ENCODE results near the gene LCN6. TPM values are rescaled to one million over a fixed set of nuclear protein-coding genes. Genes with fewer than 3 reads are reported as not detected.

LCN6 gene
- total and polyA plus RNA-seq, 4 donors, result 1.4 to 12.3 (median 8.6) TPM; not detected in 1

- no peak overlapping the region for H3K27ac ChIP-seq (ENCODE audit: low read depth in 1 of 2, low read length in 1 of 2)
- ATAC-seq (ENCODE audit: insufficient read depth, low FRiP score) (no peak), DNase-seq (no peak)
- H3K9me3 ChIP-seq (ENCODE audit: control insufficient read depth in 4 of 4, insufficient read depth in 3 of 4, low read length in 3 of 4), result peaks cover 0 to 6% (median 3%) of the 10 kb centered on the region in 4 donors
- no peak overlapping the region for H3K9ac ChIP-seq (ENCODE audit: insufficient read depth in 1 of 2, low read length in 2 of 2)
- no peaks in the 10 kb centered on the region for H3K36me3 ChIP-seq (ENCODE audit: control insufficient read depth in 4 of 4, insufficient read depth in 4 of 4, low read length in 4 of 4)
- 70% methylated on average over 25 of the region's 25 CpGs for WGBS, 2 donors
- H3K27me3 ChIP-seq (ENCODE audit: control insufficient read depth in 3 of 3, insufficient read depth in 3 of 3, low read length in 2 of 3), result no peaks in the 10 kb centered on the region
- peaks cover 0 to 3% (median 0%) of the 10 kb centered on the region in 5 donors for H3K4me1 ChIP-seq (ENCODE audit: control insufficient read depth in 5 of 5, insufficient read depth in 5 of 5, low read length in 5 of 5)
- H3K4me3 ChIP-seq, result no peak overlapping the region
- TF ChIP-seq, protein P1, sequence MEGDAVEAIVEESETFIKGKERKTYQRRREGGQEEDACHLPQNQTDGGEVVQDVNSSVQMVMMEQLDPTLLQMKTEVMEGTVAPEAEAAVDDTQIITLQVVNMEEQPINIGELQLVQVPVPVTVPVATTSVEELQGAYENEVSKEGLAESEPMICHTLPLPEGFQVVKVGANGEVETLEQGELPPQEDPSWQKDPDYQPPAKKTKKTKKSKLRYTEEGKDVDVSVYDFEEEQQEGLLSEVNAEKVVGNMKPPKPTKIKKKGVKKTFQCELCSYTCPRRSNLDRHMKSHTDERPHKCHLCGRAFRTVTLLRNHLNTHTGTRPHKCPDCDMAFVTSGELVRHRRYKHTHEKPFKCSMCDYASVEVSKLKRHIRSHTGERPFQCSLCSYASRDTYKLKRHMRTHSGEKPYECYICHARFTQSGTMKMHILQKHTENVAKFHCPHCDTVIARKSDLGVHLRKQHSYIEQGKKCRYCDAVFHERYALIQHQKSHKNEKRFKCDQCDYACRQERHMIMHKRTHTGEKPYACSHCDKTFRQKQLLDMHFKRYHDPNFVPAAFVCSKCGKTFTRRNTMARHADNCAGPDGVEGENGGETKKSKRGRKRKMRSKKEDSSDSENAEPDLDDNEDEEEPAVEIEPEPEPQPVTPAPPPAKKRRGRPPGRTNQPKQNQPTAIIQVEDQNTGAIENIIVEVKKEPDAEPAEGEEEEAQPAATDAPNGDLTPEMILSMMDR (IDR thresholded peaks at IDR 0.05; ENCODE audit: control extremely low read depth, extremely low read depth), result no peak
Observed at GRCh38 chr9:136760424-136760823, 12.1 kb upstream of the LCN6 start.

DNA sequence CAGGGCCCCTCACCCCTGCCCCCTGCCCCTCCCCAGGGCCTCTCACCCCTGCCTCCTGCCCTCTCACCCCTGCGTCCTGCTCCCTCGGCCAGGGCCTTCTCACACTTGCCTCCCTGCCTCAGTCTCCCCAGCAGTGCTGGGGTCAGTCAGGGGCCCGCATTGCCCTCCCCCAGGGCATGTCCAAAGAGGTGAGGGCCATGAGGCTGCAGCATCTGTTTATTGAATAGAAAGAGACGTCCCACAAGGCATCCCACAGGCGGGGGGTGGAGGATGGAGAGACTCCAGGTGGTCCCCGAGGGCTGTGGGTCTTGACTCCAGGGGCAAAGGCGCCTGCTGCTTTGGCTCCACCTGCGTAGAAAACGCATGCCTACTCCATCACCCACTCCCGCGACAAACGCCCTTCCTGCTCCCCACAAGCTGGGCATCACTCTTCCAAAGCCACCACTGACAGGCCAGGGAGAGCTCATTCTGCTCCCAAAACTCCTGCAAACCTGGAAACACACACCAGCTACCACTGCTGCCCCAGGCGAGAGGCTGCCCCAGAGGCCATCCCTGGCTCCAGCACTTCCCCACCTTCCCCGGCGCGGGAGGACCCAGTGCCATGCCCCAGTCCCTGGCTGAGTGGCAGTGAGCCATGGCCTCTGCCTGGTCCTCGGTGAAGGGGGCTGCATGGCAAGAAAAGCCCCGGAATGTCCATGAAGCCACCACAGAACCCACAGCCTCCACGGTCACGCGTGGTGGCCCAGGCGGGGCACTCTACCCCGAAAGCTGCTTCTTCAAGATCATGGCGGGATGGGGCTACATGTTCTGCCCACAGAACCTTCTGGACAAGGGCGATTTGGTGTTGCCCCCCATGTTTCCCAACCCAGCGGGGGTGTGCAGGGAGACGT, 11.4 kb upstream of the LCN6 start:
- 85 to 87% methylated on average over 26 to 27 of the region's 27 CpGs for WGBS, 2 donors
- H3K9ac ChIP-seq (ENCODE audit: insufficient read depth in 1 of 2, low read length in 2 of 2), result no peak overlapping the region
- H3K27ac ChIP-seq (ENCODE audit: low read depth in 1 of 2, low read length in 1 of 2), result no peak overlapping the region
- no peaks in the 10 kb centered on the region for H3K36me3 ChIP-seq (ENCODE audit: control insufficient read depth in 4 of 4, insufficient read depth in 4 of 4, low read length in 4 of 4)
- H3K4me3 ChIP-seq, result no peak overlapping the region
- ATAC-seq (ENCODE audit: insufficient read depth, low FRiP score) (no peak), DNase-seq (no peak)
- TF ChIP-seq, protein P1 (IDR thresholded peaks at IDR 0.05; ENCODE audit: control extremely low read depth, extremely low read depth), result no peak
- peaks cover 0 to 6% (median 3%) of the 10 kb centered on the region in 4 donors for H3K9me3 ChIP-seq (ENCODE audit: control insufficient read depth in 4 of 4, insufficient read depth in 3 of 4, low read length in 3 of 4)
- H3K27me3 ChIP-seq (ENCODE audit: control insufficient read depth in 3 of 3, insufficient read depth in 3 of 3, low read length in 2 of 3), result no peaks in the 10 kb centered on the region
- H3K4me1 ChIP-seq (ENCODE audit: control insufficient read depth in 5 of 5, insufficient read depth in 5 of 5, low read length in 5 of 5), result peaks cover 0 to 3% (median 0%) of the 10 kb centered on the region in 5 donors

DNA sequence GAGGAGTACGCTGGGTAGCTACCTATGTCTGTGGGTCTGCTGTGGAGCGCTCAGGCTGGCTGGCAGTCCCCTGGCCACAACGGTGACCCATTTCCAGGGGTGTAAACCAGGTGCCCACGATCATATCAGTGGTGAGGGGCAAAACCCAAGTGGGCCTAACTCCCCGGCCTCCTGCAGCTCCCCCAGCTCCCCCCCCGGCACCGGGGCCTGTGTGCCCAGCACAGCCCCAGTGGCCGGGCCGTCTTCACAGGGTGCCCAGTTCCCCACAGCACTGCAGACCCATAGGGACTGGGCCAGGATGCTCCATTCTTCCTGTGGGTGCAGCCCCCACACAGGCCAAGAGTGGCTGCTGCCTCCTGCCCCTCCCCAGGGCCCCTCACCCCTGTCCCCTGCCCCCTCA, 10.7 kb upstream of the LCN6 start:
- H3K9me3 ChIP-seq (ENCODE audit: control insufficient read depth in 4 of 4, insufficient read depth in 3 of 4, low read length in 3 of 4), result peaks cover 0 to 6% (median 3%) of the 10 kb centered on the region in 4 donors
- 80 to 86% methylated on average over 9 of the region's 9 CpGs for WGBS, 2 donors
- H3K27ac ChIP-seq (ENCODE audit: low read depth in 1 of 2, low read length in 1 of 2), result no peak overlapping the region
- TF ChIP-seq, protein P1 (IDR thresholded peaks at IDR 0.05; ENCODE audit: control extremely low read depth, extremely low read depth), result no peak
- H3K4me3 ChIP-seq, result no peak overlapping the region
- no peak overlapping the region for H3K9ac ChIP-seq (ENCODE audit: insufficient read depth in 1 of 2, low read length in 2 of 2)
- H3K36me3 ChIP-seq (ENCODE audit: control insufficient read depth in 4 of 4, insufficient read depth in 4 of 4, low read length in 4 of 4), result no peaks in the 10 kb centered on the region
- no peak for DNase-seq
- ATAC-seq (ENCODE audit: insufficient read depth, low FRiP score), result no peak
- H3K4me1 ChIP-seq (ENCODE audit: control insufficient read depth in 5 of 5, insufficient read depth in 5 of 5, low read length in 5 of 5), result peaks cover 0 to 3% (median 0%) of the 10 kb centered on the region in 5 donors
- no peaks in the 10 kb centered on the region for H3K27me3 ChIP-seq (ENCODE audit: control insufficient read depth in 3 of 3, insufficient read depth in 3 of 3, low read length in 2 of 3)

All from lung (tissue), 12 donors.